Testis (tissue), 3 donors: ENCODE data around the gene BCR. TPM values are rescaled to one million over a fixed set of nuclear protein-coding genes. Genes with fewer than 3 reads are reported as not detected.
A peak's percentile ranks its signal among the peaks of the same experiment; 100 is the strongest.

Source experiments
- DNase-seq: peaks from one replicate; pipeline ENCODE4 v3.0.0-alpha.2; 2019
- H3K27ac ChIP-seq, 2 donors: fragments of 200-600 bp; sonication (generic); one replicate each; pipeline ENCODE4 v1.5.1; 2019
- H3K27me3 ChIP-seq: fragments of 200-600 bp; sonication (generic); one replicate; pipeline ENCODE4 v1.5.1; 2019
- H3K36me3 ChIP-seq: fragments of 200-600 bp; sonication (generic); one replicate; pipeline ENCODE4 v1.5.1; 2017; ENCODE audit warnings: low read depth; ENCODE audit errors: missing control alignments
- H3K4me1 ChIP-seq: fragments of 200-600 bp; sonication (generic); one replicate; pipeline ENCODE4 v1.5.1; 2019
- H3K4me3 ChIP-seq, 2 donors: fragments of 200-600 bp; sonication (generic); one replicate each; pipeline ENCODE4 v1.5.1; 2017 to 2019
- H3K9me3 ChIP-seq: fragments of 200-600 bp; sonication (generic); one replicate; pipeline ENCODE4 v1.5.1; 2017
- POLR2A ChIP-seq: fragments of 450-650 bp; IDR thresholded peaks from one replicate; pipeline ENCODE4 v1.6.1; 2017; ENCODE audit warnings: antibody characterized with exemption, mild to moderate bottlenecking, moderate library complexity
- WGBS, 2 donors: methylation state at CpG; one replicate each; pipeline ENCODE4 v1.1.5; 2018; 5-methylcytosine and 5-hydroxymethylcytosine counted together
- intact Hi-C: fragments of 100-400 bp; cut with DNase I; formaldehyde crosslinking; loops from one replicate; pipeline ENCODE4 v1.15.1; 2023; ENCODE audit warnings: low total_unique reads
- polyA plus RNA-seq: library from polyadenylated mRNA; stranded (reverse); fragments of 350-450 nt; fragmentation: Illumina TruSeq; extraction: RNeasy Lipid Tissue Mini Kit (QIAGEN cat#74804); gene quantifications from one replicate; pipeline ENCODE4 v1.2.3, GENCODE V29; 2014; ENCODE audit warnings: low read depth, low replicate concordance; ENCODE audit not compliant: insufficient read depth
- total RNA-seq, 2 donors: library from RNA; depleted of rRNA; stranded (reverse); fragments of >200 nt; gene quantifications; one replicate each; pipeline ENCODE4 v1.2.3, GENCODE V29; 2016
- TF ChIP-seq, protein P1 (sequence below), 3 experiments: fragments of 450-650 bp in 2 of 3; fragments of 200-600 bp in 1 of 3; sonication (generic) in 1 of 3; IDR thresholded peaks; one replicate each; pipeline ENCODE4 v1.5.1; 2016 to 2019; ENCODE audit warnings: antibody characterized with exemption in 3 of 3, mild to moderate bottlenecking in 2 of 3, moderate library complexity in 1 of 3

BCR gene
- total and polyA plus RNA-seq, 3 donors from 2014 or later, result 52.5 to 108 (median 105) TPM

DNA sequence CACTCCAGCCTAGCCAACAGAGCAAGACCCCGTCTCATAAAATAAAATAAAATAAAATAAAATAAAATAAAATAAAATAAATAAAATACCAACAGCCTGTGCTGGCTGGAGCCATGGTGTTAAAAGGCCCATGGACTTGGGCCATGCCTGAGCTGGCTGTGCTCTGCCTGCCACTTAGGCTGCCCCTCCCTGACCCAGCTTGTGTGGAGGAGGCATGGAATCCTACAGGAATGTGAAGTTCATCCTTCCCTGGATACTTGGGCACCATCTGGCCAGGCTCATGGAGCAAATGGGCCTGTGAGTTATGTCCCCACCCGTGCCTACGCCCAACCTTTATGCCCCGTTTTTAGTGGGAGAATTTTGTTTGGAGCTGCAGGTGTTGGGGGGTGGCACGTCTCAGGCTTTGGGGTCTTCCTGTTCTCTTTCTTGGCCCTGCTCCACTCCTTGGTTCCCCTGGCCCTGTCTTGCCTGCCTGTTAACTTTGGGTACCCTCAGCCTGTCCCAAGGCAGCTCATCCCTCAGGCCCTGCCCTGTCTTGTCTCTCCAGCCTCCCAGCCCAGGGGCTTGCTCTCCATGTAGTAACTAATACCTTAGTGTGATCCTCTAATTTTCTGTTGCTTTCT lies 51.3 kb downstream of the BCR start:
- no peak for TF ChIP-seq POLR2A
- TF ChIP-seq, protein P1, sequence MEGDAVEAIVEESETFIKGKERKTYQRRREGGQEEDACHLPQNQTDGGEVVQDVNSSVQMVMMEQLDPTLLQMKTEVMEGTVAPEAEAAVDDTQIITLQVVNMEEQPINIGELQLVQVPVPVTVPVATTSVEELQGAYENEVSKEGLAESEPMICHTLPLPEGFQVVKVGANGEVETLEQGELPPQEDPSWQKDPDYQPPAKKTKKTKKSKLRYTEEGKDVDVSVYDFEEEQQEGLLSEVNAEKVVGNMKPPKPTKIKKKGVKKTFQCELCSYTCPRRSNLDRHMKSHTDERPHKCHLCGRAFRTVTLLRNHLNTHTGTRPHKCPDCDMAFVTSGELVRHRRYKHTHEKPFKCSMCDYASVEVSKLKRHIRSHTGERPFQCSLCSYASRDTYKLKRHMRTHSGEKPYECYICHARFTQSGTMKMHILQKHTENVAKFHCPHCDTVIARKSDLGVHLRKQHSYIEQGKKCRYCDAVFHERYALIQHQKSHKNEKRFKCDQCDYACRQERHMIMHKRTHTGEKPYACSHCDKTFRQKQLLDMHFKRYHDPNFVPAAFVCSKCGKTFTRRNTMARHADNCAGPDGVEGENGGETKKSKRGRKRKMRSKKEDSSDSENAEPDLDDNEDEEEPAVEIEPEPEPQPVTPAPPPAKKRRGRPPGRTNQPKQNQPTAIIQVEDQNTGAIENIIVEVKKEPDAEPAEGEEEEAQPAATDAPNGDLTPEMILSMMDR (IDR thresholded peaks at IDR 0.05), result no peak
- H3K9me3 ChIP-seq, result no peaks in the 10 kb centered on the region
- H3K27me3 ChIP-seq, result no peaks in the 10 kb centered on the region
- peaks cover 18% of the 10 kb centered on the region for H3K4me1 ChIP-seq
- intact Hi-C loops, result no loop called here
- H3K4me3 ChIP-seq, result no peak overlapping the region
- 87 to 100% methylated on average over 5 of the region's 5 CpGs for WGBS, 2 donors
- DNase-seq, result no peak
- no peak overlapping the region for H3K27ac ChIP-seq
- no peaks in the 10 kb centered on the region for H3K36me3 ChIP-seq

DNA sequence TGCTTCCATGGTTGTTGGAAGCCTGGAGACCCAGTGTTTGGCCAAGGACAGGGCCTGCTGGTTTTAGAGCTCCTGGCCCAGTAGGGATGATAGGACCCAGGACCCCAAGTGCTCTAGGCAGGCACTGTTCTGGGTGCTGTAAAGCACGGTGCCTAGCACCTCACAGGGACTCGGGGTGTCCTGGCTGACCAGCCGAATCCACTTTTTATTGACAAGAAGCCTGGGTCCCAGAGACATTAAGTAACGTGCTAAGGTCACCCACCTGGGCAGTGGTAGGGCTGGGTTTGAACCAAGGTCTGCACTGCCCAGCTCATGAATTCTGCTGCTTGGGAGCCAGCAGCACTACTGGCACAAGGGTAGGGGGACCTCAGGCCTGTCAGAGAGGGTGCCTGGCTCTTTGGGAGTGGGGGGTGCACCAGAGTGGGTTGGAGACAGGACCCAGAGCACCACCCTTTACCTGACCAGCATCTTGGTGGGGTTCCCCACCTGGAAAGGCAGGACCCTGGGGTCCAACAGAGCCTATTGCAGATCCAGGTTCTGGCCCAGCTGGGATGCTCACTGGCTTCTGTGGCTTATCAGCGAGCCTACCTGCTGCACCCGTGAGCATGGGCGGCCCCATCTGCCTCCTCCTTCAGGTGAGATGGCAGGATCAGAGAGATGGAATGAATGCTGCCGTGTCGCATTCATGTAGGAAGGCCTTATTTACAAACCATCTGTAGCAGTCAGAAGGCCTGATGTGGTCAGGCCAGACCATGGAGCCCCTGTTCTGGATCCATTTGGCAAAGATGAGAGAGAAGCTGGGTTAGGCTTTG lies 52.0 kb downstream of the BCR start:
- H3K27ac ChIP-seq, result no peak overlapping the region
- intact Hi-C loops, result no loop called here
- no peak for DNase-seq
- peaks cover 25% of the 10 kb centered on the region for H3K4me1 ChIP-seq
- no peak overlapping the region for H3K4me3 ChIP-seq
- no peaks in the 10 kb centered on the region for H3K36me3 ChIP-seq
- H3K9me3 ChIP-seq, result no peaks in the 10 kb centered on the region
- 96 to 98% methylated on average over 9 of the region's 9 CpGs for WGBS, 2 donors
- TF ChIP-seq, protein P1 (IDR thresholded peaks at IDR 0.05), result no peak
- TF ChIP-seq POLR2A, result no peak
- no peaks in the 10 kb centered on the region for H3K27me3 ChIP-seq

DNA sequence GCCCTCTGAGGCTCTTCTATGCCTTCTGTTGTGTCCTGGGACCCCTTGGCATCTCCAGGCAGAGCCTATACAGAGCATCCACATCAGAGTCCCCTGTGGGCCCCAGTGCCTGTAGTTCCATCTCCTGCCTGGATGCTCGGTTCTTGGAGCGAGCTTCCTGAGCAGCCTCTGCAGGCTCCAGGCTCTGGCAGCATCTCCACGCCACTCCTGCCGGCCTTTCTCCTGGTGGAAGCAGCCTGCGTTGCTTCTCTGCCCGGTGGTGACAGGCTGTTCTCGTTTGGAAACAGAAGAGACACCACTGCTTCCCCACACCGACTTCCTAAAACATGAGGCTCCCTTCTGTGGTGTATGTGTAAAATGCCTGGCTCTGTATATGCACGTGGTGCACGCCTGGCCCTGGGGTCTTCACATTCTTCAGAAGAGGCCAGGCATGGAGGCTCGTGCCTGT lies 52.8 kb downstream of the BCR start:
- Histone ChIP-seq H3K4me3 (no peak overlapping the region), H3K36me3 (no peaks in the 10 kb centered on the region), H3K9me3 (no peaks in the 10 kb centered on the region), H3K27me3 (no peaks in the 10 kb centered on the region), H3K27ac (no peak overlapping the region), H3K4me1 (peaks cover 32% of the 10 kb centered on the region)
- 32 to 59% methylated on average over 6 to 11 of the region's 11 CpGs for WGBS, 2 donors
- DNase-seq, result peak; percentile 46
- intact Hi-C loops, result no loop called here
- TF ChIP-seq, protein P1 (IDR thresholded peaks at IDR 0.05), result peak in 1 of 3 experiments; percentile 19
- TF ChIP-seq POLR2A, result no peak

DNA sequence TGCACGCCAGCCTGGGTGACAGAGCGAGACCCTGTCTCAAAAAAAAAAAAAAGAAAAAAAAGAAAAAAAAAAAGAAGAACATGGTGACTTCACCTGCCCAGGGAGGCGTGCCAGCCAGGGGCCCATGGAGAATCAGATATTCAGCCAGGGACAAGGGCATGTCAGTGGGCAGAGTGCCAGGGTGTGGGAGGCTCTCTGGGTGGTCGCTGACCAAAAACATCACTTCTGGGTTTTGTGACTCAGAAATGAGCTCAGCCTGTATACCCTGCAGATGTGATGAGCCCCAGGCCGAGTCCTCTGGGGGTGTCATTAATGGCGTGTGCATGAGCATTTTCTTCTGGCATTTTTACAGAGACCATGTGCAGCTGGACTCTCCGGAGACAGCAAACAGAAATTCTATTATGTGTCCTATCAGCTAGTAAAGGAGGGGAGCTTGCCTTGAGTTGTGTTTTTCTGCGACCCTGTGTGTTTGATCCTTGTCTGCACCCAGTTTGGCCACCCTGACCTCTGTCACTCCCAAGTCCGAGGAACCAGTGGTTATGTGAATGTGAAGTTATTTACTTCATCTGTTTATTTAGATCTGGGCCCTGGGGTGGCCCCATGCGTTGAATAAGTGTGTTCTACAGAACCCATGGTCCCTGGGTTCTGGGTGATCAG lies 53.6 kb downstream of the BCR start:
- Histone ChIP-seq H3K4me3 (no peak overlapping the region), H3K27me3 (no peaks in the 10 kb centered on the region), H3K27ac (no peak overlapping the region), H3K36me3 (no peaks in the 10 kb centered on the region), H3K4me1 (peaks cover 34% of the 10 kb centered on the region), H3K9me3 (no peaks in the 10 kb centered on the region)
- DNase-seq, result no peak
- intact Hi-C loops, result no loop called here
- no peak for TF ChIP-seq POLR2A
- TF ChIP-seq, protein P1 (IDR thresholded peaks at IDR 0.05), result no peak
- 57 to 59% methylated on average over 10 of the region's 10 CpGs for WGBS, 2 donors
